ENCODE measurements around the gene SLC6A12.

The SLC6A12 gene

DNA sequence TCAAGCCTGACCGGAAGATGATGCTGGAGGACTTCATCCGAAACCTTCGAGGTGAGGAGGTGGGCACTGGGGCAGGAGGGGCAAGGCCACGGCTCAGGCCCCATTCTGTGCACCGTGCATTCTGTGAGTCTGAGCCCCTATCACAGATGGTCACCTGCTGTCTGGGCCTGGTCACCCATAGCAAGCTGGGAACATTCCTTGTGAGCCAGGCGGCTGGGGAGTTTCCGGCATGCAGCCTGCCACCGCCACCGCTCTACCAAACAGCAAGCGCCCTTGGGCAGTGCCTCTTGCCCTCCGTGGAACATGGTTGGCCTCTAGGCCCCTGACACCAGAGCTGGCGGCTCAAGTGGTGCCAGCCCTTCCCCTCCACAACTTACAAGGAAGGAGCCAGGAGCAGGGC is 56.3 kb downstream of the SLC6A12 start:
- DNase-seq: no peak

DNA sequence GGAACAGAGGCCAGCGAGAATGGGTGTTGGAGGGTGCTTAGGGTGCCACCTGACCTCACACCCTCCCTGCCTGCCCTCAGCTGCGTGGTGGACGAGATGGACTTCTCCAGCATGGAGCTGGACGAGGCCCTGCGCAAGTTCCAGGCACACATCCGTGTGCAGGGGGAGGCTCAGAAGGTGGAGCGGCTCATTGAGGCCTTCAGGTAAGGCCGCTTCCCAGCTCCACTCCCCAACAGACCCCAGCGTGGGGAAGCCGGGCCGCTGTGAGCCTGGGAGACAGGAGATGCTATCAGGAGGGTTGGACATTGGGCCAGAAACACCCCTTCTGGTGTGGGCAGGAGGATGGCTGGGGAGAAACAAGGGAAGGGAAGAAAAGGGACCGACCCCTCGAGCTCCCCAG is 57.0 kb downstream of the SLC6A12 start:
- DNase-seq: no peak

DNA sequence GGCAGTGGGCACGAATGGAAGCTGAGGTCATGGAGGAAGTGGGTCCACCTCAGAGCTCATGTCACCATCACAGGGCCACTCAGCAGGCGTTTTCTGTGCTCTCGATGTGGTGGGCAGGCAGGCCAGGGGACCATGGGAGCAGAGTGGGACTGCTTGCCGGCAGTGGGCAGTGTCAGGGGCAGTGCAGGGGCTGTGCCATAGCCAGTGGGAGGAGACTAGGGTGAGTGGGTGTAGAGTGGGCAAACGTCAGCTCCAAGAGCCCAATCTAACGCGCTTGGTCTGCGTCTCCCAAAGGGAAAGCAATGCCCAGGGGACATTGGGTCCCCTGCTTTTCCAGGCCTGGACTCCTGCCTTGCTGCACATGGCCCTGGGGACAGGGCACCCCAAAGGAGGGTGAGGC is 58.3 kb downstream of the SLC6A12 start:
- DNase-seq: no peak

DNA sequence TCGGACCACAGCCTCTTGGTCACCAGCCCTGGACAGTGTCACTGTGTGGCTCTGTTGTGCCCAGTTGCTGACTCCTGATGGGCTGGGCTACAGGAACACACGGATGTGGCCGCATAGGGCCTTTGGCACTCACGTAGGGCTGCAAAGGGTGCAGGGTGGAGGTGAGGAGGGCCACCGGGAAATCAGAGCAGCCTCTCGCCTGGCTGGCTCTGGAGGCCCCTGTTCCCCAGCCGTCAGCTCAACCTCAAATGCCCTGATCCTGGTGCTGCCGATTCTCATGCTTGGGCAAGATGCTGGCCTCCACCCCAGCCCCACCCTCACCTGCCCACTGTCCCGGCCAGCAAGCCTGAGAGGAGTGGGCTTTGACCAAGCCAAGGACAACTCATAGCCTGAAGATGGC is 59.0 kb downstream of the SLC6A12 start:
- DNase-seq: no peak

DNA sequence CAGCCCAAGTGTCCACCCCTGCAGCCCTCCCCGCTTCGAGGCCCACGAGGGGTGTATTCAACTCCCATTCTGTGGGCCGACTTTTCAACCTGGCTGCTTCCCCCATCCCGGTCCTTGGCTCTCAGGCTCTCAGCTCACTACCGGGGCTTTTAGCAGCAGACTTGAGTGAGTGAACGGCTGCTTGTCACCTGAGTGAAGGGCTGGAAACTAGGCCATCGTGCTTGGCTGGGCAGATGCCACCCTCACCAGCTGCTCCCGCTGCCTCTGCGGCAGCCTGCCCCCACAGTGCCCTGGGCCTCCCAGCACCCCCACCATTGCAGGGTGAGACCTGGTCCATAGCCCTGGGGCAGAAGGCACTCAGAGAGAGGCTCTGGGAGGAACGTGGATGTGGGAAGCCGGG is 59.9 kb downstream of the SLC6A12 start:
- DNase-seq: no peak

DNA sequence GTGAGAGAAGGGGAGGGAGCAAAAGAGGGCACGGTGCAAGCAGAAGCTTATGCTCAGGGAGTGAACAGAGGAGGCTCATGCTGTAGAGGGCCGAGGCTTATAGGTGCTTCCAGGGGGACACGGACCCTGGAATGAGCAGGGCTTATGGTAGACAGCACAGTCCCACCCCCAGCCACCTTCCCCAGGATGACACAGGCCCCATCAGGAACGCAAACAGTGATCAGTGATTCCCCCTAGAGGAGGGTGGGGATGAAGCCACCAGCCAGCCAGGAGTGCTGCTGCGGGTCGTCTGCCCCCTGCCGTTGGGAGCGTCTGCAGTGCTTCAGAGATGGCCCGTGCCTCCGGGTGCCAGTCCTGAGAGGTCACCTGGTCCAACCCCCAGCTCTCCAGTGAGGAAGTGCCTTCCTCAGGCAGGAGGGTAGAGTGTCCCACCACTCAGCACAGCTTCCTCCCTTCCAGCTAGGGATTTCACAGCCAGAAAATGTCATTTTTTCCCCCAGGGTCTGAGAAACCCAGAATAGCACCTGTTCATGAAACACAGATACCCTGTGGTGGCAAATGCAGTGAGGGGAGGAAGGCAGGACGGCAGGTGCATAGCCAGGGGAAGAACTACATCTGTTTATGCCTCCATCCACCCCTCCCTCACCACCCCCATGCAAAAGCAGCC is 60.7 kb downstream of the SLC6A12 start:
- DNase-seq: peak; percentile 66 to 74

DNA sequence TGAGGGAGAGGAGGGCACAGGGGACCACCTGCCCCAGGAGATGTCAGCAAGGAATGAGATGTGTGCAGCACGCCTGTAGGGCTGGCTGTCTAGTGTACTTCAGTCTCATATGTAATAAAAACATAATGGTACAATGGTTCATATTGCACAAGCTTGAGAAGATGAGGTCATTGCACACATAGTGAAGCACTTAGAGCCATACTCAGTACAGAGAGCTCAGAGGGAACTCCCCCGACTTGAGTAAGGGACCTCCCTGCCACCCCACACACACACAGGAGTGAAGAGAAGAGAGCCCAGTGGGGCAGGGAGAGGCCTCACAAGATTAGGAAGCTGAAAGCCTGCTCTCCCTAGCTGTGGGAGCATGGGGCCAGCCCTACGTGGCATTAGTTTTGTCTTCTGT is 61.5 kb downstream of the SLC6A12 start:
- DNase-seq: no peak

DNA sequence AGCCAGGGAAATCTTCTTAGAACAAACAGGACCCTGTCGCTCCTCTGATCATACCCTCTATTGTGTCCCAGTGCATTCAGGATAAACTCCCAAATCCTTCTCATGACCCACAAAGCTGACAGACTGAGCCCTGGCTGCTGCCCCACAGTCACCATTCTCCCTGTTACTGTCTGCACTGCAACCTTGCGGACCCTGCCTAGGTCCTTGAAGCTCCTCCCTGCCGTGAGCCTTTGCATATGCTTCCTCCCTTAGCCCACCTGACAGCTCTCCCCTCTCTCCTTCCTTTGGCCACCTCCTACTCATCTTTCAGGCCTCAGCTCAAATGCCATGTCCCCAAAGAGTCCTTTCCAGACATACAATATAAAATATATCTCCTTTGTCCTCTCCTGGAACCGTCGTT is 62.4 kb downstream of the SLC6A12 start:
- DNase-seq: no peak

DNA sequence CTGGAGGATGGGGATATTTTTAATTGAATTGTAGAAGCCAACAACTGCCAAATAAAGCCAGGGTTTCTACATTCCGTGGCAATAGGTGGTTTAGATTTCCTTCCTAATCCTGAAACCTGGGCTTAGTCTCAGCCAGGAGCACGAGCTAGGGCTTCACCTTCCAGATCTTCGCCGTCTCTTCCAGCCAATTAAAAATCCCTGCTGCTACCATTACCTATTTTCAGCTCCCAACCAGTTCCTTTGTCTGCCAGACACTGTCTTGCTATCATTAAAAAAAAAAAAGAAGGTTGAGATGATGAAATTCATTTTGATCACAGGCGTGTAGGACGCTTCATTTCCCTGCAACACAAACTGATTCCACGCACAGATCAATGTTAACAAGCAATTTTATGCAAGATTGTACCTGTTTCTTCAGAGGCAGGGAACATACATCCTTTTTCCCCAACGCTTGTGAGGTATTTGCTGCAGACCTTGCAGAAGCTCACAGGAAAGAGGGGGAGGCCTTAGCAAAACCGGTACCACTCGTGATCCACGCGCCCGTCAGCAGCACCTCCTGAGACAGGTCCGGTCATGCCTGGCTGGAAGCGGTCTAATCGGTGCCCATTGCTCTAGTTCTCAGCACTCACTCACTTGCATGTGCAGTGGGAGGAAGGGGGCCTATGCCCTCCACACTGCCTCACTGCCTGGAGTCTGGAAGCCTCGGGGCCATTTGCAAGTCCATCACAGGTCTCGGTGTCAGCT is 65.1 kb downstream of the SLC6A12 start:
- DNase-seq: no peak

DNA sequence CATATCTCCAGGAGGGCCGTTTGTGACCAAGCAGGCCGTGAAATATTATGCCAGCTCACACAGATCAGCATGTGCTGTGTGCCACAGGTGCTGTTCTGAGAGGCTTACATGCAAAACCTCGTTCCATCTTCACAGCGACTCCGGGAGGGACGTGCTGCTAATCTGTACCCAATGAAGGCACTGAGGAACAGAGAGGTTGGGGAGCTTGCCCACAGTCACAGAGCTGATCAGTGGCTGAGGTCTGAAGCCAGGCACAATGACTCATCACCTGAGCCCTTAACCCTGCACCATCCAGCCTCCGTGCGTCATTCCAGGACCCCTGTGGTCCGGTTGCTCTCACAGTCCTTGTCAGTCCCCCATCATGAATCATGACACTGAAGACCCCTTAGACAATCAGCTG is 66.7 kb downstream of the SLC6A12 start:
- DNase-seq: no peak

DNA sequence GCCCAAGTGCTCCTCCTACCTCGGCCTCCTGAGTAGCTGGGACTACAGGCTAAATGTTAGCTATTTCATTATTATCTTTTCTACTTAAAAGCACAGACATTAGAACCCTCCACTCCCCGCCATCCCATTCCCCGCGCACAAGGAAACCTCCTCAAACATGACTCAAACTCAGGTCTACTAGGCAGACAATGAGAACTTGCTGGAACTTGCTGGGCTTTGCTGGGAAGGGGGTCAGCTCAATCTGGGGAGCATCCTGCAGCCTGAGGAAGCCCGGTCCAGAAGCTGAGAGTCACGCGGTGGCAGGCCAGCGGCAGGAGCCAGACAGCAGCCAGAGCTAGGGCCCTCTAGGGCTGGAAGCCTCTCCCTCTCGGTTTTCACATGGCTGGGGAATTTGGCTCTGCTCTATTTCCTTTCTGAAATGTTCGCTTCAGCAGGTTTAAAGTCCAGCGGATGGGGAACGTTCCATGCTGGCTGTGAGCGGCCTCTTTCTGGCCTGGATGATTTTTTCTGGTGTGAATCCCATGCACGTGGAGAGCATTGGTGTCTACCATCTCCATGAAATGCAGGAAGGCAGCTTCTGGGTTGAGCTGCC is 68.5 kb downstream of the SLC6A12 start:
- DNase-seq: no peak

DNA sequence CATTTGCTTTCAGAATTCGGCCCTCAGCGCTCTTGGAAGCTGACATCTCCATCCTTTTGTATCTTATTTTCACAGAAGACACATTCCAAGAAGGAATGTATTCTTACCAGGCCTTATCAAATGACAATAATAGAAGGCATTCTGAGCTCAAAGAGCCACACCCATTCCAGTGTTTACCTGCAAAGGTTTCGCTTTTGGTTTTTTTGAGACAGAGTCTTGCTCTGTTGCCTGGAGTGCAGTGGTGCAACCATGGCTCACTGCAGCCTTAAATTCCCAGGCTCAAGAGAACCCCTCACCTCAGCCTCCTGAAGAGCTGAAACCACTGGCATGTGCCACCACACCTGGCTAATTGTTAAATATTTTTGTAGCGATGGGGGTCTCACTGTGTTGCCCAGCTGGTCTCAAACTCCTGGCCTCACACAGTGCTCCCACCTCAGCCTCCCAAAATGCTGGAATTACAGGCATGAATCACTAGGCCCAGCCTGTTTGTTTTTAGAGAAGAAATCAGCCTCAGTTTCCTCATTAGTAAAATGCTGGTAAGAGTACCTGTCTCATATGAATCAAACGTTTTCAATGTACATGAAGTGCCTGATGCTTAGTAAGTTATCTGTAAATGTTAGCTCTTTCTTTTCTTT is 69.2 kb downstream of the SLC6A12 start:
- DNase-seq: no peak

DNA sequence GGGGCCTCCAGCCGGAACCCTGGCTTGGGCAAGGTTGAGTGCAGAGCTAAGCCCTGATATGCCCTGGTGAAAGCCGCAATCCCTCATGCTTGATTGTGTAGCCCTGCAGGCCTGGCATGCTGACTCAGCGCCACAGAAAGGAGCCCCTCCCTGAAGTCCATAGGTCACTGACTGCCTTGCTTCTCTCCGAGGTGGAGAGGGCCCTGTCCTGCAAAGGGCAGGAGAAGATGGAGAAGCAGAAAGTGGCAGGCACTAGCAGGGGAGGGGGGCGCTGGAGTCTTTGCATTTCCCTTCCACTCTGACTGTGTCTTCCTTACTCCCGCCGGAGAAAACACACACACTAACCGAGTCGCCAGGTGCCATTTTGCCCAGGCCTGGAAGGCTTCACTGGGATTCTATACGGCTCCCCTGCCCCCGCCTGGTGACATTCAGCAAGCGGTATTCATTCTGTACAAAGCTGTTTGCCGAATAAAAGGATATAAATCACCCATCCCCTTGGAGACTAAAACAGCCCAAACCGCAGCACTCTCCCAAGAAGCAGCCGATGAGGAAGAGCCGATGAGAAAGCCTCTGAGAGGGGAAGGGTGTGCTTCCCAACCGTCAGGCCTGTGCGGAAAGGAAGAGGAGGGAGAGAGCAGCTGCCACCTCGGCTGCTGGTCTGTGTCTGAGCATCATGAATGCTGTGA is 69.8 kb downstream of the SLC6A12 start:
- no peak for DNase-seq

DNA sequence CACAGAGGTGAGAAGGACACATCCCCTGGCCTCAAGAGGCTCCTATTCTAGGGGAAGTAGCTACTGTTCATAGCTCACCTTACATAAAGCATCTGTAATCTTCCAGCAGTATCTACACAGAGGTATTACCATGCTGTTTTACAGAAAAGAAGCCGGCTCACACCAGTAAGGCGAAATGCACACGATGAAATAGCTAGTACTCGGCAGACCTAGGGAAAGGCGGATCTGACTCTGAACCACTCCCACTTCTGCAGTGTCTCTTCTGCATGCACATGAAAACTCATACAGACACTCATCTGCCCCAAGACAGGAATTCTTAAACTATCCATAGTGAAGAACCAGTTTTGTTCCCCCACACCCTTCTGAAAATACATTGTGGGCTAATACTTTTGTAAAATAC is 73.8 kb downstream of the SLC6A12 start:
- DNase-seq: no peak
